GM12892 (cell line): ENCODE results near the gene UNC5A.

ENCODE experiments used
- POLR2A ChIP-seq: IDR thresholded peaks from 2 replicates; pipeline ENCODE4 v1.6.1; 2011; ENCODE audit warnings: low read depth, low read length, control low read depth
- TAF1 ChIP-seq: IDR thresholded peaks from 2 replicates; pipeline ENCODE4 v1.6.1; 2011; ENCODE audit warnings: low read depth, mild to moderate bottlenecking, control low read depth, low read length, borderline replicate concordance

DNA sequence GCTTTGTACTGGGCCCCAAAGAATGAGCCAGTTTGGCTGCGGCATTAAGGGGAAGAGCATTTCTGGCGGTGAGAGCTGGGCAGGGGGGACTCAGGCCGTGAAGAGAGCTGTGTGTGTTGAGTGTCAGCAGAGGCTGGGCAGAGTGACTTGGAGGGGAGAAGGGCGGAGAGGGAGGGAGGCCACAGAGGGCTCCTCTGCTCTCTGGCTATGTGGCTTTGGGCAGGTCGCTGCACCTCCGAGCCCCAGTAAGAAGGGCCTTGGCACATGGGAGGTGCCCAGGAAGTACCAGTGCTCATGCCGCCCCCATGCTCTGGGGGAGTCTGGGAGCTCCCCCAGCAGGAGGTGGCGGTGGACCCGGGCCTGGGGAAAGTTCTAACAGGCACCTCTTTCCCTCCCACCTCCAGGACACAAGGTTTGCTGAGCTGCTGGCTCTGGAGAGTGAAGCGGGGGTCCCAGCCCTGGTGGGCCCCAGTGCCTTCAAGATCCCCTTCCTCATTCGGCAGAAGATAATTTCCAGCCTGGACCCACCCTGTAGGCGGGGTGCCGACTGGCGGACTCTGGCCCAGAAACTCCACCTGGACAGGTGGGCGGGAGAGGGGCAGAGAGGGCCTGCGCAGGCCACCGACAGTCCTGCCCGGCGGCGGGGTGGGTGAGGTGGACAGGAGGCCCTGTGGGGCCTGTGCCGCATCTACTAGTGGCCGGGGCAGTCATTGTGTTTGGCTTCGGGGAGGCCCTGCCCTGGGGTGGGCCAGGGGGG lies 68.7 kb downstream of the UNC5A start:
- TF ChIP-seq POLR2A, result no peak
- no peak for TF ChIP-seq TAF1
